Thyroid gland (tissue), 4 donors: ENCODE measurements around the gene AP3B1.

ENCODE experiments used
- CTCF ChIP-seq, 6 experiments: fragments of 200-600 bp in 3 of 6; fragments of 450-650 bp in 3 of 6; sonication (generic) in 3 of 6; IDR thresholded peaks; one replicate each; pipeline ENCODE4 v1.5.1; 2016 to 2019; ENCODE audit warnings: antibody characterized with exemption in 6 of 6, mild to moderate bottlenecking in 2 of 6, inconsistent platforms in 1 of 6, moderate library complexity in 1 of 6
- POLR2A ChIP-seq, 2 donors: fragments of 450-650 bp; IDR thresholded peaks; one replicate each; pipeline ENCODE4 v1.6.1; 2017; ENCODE audit warnings: antibody characterized with exemption in 2 of 2, mild to moderate bottlenecking in 2 of 2, moderate library complexity in 1 of 2

GRCh38 chr5:78129597-78129996 is 164.9 kb downstream of the AP3B1 start:
- TF ChIP-seq POLR2A (IDR thresholded peaks at IDR 0.05) = no peak
- no peak for TF ChIP-seq CTCF (IDR thresholded peaks at IDR 0.05)
